A549 (cell line): ENCODE data around the gene RAB3IP.
"Not testable (repeated sequence)": the region's sequence is repeated elsewhere in the genome, so short reads cannot be mapped to it uniquely, and the experiment has no call there.

ENCODE experiments used
- CBX2 ChIP-seq: fragments of 200-600 bp; sonication (generic); IDR thresholded peaks from 2 replicates; pipeline ENCODE4 v1.6.1; 2016; ENCODE audit warnings: low read depth, mild to moderate bottlenecking, borderline replicate concordance
- JUN ChIP-seq, 2 experiments: fragments of >200 bp; sonication (Bioruptor Twin); formaldehyde crosslinking; IDR thresholded peaks; 2 replicates in 1 of 2; 3 replicates in 1 of 2; pipeline ENCODE4 v1.6.1; 2016 to 2017
- TF ChIP-seq, protein P1 (sequence below): fragments of 200-600 bp; sonication (generic); IDR thresholded peaks from 2 replicates; pipeline ENCODE4 v1.6.1; 2016; ENCODE audit warnings: antibody characterized with exemption, mild to moderate bottlenecking, moderate library complexity
- TF ChIP-seq, protein P2 (sequence below): fragments of >200 bp; sonication (Bioruptor Twin); formaldehyde crosslinking; IDR thresholded peaks from 3 replicates; pipeline ENCODE4 v1.5.1; 2016

DNA sequence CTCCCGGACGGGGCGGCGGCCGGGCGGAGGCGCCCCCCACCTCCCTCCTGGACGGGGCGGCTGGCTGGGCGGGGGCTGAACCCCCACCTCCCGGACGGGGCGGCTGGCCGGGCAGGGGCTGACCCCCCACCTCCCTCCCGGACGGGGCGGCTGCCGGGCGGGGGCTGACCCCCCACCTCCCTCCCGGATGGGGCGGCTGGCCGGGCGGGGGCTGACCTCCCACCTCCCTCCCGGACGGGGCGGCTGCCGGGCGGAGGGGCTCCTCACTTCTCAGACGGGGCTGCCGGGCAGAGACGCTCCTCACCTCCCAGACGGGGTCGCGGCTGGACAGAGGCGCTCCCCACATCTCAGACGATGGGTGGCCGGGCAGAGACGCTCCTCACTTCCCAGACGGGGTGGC, 20.9 kb downstream of the RAB3IP start:
- not testable (repeated sequence) for TF ChIP-seq JUN (IDR thresholded peaks at IDR 0.05); CBX2
- TF ChIP-seq, protein P1, sequence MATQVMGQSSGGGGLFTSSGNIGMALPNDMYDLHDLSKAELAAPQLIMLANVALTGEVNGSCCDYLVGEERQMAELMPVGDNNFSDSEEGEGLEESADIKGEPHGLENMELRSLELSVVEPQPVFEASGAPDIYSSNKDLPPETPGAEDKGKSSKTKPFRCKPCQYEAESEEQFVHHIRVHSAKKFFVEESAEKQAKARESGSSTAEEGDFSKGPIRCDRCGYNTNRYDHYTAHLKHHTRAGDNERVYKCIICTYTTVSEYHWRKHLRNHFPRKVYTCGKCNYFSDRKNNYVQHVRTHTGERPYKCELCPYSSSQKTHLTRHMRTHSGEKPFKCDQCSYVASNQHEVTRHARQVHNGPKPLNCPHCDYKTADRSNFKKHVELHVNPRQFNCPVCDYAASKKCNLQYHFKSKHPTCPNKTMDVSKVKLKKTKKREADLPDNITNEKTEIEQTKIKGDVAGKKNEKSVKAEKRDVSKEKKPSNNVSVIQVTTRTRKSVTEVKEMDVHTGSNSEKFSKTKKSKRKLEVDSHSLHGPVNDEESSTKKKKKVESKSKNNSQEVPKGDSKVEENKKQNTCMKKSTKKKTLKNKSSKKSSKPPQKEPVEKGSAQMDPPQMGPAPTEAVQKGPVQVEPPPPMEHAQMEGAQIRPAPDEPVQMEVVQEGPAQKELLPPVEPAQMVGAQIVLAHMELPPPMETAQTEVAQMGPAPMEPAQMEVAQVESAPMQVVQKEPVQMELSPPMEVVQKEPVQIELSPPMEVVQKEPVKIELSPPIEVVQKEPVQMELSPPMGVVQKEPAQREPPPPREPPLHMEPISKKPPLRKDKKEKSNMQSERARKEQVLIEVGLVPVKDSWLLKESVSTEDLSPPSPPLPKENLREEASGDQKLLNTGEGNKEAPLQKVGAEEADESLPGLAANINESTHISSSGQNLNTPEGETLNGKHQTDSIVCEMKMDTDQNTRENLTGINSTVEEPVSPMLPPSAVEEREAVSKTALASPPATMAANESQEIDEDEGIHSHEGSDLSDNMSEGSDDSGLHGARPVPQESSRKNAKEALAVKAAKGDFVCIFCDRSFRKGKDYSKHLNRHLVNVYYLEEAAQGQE, result not testable (repeated sequence)
- TF ChIP-seq, protein P2, sequence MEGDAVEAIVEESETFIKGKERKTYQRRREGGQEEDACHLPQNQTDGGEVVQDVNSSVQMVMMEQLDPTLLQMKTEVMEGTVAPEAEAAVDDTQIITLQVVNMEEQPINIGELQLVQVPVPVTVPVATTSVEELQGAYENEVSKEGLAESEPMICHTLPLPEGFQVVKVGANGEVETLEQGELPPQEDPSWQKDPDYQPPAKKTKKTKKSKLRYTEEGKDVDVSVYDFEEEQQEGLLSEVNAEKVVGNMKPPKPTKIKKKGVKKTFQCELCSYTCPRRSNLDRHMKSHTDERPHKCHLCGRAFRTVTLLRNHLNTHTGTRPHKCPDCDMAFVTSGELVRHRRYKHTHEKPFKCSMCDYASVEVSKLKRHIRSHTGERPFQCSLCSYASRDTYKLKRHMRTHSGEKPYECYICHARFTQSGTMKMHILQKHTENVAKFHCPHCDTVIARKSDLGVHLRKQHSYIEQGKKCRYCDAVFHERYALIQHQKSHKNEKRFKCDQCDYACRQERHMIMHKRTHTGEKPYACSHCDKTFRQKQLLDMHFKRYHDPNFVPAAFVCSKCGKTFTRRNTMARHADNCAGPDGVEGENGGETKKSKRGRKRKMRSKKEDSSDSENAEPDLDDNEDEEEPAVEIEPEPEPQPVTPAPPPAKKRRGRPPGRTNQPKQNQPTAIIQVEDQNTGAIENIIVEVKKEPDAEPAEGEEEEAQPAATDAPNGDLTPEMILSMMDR, result not testable (repeated sequence)
